ENCODE data around the gene LOXL3.

LOXL3 gene

DNA sequence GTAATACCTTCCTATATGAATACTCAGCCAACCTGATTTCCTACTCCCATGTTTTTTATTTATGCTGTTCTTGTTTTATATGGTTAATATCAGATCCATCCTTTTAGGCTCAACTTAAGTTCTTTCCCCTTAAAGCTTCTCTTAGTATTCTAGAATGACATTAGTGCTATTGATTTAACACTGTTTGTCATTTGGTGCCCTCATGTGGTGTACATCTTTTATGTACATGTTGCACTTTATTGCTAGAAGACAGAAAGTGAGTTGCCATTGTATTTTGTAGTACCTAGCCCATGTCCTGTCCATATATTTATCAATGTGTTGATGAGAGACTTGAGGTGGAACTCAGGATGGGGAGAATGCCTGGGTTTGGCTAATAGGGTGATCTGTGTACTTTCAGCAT lies 21.5 kb downstream of the LOXL3 start:
- no peak for DNase-seq (ENCODE audit: insufficient read length, low spot score)
- FAIRE-seq, result no peak
- no peak for TF ChIP-seq POLR2A (IDR thresholded peaks at IDR 0.05; ENCODE audit: low read depth, low read length)

DNA sequence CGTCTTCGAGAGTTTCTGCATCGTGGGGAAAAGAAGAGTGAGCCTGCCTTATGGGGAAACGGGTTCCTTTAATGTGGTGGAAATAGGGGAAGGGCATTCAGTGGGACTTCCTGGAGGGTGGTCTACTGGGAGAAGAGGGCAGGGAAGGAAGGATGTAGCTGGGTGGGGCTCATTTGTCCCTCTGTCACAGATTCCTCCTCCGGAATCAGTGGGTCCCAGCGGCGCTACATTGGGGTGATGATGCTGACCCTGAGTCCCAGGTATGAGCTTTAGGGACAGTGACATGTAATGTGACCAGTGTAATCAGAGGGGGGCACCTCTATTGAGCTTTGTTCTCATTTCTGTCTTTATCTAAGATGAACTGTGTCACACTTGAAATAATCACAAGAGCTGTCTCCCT lies 22.1 kb downstream of the LOXL3 start:
- DNase-seq (ENCODE audit: insufficient read length, low spot score) (no peak), FAIRE-seq (no peak)
- no peak for TF ChIP-seq POLR2A (IDR thresholded peaks at IDR 0.05; ENCODE audit: low read depth, low read length)

GRCh38 chr2:74530239-74531187 lies 23.2 kb downstream of the LOXL3 start:
- FAIRE-seq (no peak), DNase-seq (ENCODE audit: insufficient read length, low spot score) (no peak)
- TF ChIP-seq POLR2A (IDR thresholded peaks at IDR 0.05; ENCODE audit: low read depth, low read length), result no peak

- DNase-seq (ENCODE audit: insufficient read length, low spot score), result peak; percentile 99
- peak; percentile 58 for TF ChIP-seq POLR2A (IDR thresholded peaks at IDR 0.05; ENCODE audit: low read depth, low read length)
- FAIRE-seq, result no peak
These were observed 24.1 kb downstream of the LOXL3 start, which contains the start of the genes AUP1 and HTRA2 for GRCh38 chr2:74529357-74530238. AUP1 (minus strand) TSS chr2:74529706; CDS start chr2:74529629, 77 bp downstream. HTRA2 (plus strand) TSS chr2:74529933; CDS start chr2:74530007, 74 bp downstream.

- DNase-seq (ENCODE audit: insufficient read length, low spot score), result no peak
- FAIRE-seq, result no peak
- TF ChIP-seq POLR2A (IDR thresholded peaks at IDR 0.05; ENCODE audit: low read depth, low read length), result no peak
These were observed 25.0 kb downstream of the LOXL3 start for GRCh38 chr2:74528600-74529356.

DNA sequence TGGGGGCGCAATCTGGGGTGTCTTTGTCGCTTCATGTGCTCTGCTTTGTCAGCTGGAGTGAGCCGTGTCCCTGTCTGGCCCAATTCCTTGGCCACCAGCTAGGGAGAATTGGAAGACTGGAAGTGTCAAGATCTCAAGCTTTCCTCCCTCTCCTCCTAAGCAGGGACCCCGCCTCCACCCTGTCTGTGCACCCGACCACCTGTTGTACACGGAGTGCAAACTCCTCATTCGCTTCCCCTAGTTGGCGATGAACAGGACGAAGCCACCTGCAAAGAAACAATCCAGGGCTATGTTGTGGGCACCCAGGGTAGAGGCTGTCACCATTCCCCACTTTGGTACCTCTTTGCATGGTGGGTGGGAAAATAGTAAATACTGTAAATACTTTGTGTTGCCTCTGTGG lies 26.0 kb downstream of the LOXL3 start:
- FAIRE-seq, result no peak
- no peak for DNase-seq (ENCODE audit: insufficient read length, low spot score)
- no peak for TF ChIP-seq POLR2A (IDR thresholded peaks at IDR 0.05; ENCODE audit: low read depth, low read length)

- no peak for TF ChIP-seq POLR2A (IDR thresholded peaks at IDR 0.05; ENCODE audit: low read depth, low read length)
- no peak for DNase-seq (ENCODE audit: insufficient read length, low spot score)
- FAIRE-seq, result no peak
These were observed 27.0 kb downstream of the LOXL3 start for GRCh38 chr2:74526649-74527230.

GRCh38 chr2:74525717-74526648 lies 27.8 kb downstream of the LOXL3 start, which contains the start of gene DQX1:
DQX1 (minus strand) TSS chr2:74526231; CDS start chr2:74525729, 502 bp downstream.
- no peak for TF ChIP-seq POLR2A (IDR thresholded peaks at IDR 0.05; ENCODE audit: low read depth, low read length)
- FAIRE-seq (no peak), DNase-seq (ENCODE audit: insufficient read length, low spot score) (no peak)

GRCh38 chr2:74524955-74525716 lies 28.6 kb downstream of the LOXL3 start:
- DNase-seq (ENCODE audit: insufficient read length, low spot score), result no peak
- FAIRE-seq, result no peak
- no peak for TF ChIP-seq POLR2A (IDR thresholded peaks at IDR 0.05; ENCODE audit: low read depth, low read length)

GRCh38 chr2:74524005-74524404 lies 29.7 kb downstream of the LOXL3 start:
- no peak for TF ChIP-seq POLR2A (IDR thresholded peaks at IDR 0.05; ENCODE audit: low read depth, low read length)
- FAIRE-seq (no peak), DNase-seq (ENCODE audit: insufficient read length, low spot score) (no peak)

DNA sequence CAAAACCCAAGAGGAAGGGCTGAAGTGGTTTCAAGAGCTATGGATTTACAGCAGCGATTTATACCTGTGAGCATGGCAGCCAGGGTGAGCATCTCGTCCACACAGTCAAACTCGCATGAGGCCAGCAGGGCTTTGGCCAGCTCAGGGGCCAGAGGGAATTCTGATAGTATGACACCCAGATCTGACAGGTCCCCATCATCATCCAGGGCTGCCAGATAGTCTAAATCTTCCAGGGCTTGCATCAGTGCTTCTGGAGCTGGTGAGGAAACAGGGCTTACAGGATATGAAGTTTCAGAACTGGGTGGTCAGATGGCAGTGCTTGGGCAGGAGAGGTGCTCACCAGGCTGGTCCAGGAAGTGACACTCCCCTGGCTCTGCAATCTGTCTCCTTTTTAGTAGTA lies 31.2 kb downstream of the LOXL3 start:
- FAIRE-seq (no peak), DNase-seq (ENCODE audit: insufficient read length, low spot score) (no peak)
- no peak for TF ChIP-seq POLR2A (IDR thresholded peaks at IDR 0.05; ENCODE audit: low read depth, low read length)
